DMS53 (cell line): ENCODE data around the gene WDR73.

Experiments used
- DNase-seq: peaks from one replicate; lab custom pipeline; 2025; lab: John Stamatoyannopoulos, UW

WDR73 gene

DNA sequence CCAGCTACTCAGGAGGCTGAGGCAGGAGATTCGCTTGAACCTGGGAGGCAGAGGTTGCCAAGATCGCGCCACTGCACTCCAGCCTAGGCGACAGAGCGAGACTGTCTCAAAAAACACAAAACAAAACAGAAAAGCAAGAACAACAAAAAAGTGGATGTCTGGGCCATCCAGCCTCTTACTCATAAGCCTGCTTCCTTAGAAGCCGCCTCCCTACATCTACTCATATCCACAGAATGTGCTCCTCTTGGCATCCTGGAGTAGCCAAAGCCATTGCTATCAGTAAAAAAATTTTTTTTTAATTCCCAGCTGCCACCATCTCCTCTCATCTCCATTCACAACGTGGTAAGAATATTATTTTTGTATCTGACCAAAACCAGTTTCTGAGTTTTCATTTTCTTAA is 42.5 kb downstream of the WDR73 start:
- DNase-seq, result no peak

DNA sequence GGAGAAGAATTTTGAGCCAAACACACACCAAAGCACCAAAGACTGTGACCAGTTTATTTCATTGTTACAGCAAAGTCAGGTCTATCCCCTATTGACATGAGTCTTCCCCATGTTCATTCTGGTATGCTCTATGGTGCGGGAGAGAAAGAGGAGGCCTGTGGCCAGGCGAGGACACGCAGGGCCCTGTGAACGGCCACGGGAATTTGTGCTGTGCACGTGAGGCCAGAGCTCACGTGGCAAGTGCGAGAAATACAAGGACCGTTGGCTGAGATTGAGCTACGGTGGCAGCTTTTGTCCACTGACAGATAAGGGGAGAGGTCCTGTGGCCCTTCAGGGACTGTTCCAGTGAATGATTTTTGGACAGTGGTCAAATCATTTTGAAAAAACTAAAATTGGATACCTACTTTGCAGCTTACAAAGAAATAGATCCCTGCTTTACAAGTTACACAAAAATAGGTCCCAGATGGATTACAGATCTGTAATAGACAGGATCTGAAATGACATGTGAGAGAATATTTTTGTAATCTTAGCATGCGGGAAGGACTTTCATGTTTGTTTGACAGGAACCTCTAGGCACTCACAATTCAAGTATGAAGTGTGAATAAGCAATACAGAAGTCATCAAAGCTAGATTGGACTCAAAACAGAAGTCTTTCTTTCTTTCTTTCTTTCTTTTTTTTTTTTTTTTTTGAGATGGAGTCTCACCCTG is 44.1 kb downstream of the WDR73 start:
- DNase-seq, result no peak

DNA sequence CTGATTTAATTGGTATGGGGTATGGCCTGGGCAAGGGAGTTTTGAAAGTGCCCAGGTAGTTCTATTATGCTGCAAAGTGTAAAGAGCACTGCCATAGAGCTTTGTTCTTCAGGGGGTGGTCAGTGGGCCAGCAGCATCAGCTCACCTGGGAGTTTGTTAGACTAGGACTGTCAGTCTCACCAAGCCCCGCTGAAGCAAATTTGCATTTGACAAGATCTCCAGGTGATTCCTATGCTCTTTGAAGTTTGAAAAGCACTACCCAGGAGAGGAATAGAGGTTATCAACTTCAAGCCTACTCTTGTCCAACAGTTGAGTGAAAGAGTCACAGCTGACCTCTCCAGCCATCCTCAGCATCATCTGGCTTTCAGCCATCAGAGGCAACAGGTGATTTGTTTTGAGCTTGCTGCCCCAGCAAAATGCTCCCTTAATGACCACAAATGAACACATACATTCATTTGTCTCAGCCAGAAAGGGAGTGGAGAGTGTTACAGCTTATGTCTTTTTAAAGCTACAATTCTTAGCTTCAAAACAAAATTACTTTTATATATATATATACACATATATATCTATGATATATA is 45.3 kb downstream of the WDR73 start:
- DNase-seq, result no peak

DNA sequence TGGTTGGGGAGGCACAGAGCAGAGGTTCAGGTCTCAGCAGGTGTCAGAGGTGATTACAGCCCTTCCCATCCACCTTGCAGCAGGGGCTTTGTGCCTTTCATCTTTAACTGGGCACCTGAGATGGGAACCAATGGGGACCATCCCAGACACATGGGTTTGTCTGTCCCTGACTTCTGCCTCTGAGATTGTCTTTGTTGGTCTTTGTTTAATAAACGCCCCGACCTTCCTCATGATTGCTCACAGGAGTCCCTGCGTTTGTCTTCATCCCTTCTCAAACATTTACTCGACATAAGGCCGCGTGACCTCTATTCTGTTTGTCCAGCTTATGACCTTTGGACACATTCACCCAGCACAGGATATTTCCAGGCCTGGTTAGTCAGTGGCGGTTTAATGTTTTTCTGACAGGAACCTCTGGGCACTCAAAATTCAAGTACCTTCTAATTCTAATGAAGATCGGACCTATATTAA is 47.4 kb downstream of the WDR73 start:
- peak; percentile 81 for DNase-seq

DNA sequence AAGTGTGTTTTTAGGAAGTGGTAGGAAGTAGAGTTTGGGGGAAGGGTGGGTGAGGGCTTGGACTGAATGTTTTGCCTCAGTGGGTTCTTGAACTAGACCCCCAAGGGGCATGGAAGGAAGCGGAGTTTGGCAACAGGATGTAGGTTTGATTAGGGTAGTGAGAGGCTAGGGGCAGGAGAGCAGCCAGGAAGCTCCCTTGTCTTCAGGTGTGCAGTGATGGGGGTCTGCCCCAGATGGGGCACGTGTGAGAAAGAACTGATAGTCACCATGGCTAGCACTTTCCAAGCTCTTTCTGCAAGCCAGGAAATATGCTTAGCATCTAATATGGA is 48.6 kb downstream of the WDR73 start:
- DNase-seq, result no peak

DNA sequence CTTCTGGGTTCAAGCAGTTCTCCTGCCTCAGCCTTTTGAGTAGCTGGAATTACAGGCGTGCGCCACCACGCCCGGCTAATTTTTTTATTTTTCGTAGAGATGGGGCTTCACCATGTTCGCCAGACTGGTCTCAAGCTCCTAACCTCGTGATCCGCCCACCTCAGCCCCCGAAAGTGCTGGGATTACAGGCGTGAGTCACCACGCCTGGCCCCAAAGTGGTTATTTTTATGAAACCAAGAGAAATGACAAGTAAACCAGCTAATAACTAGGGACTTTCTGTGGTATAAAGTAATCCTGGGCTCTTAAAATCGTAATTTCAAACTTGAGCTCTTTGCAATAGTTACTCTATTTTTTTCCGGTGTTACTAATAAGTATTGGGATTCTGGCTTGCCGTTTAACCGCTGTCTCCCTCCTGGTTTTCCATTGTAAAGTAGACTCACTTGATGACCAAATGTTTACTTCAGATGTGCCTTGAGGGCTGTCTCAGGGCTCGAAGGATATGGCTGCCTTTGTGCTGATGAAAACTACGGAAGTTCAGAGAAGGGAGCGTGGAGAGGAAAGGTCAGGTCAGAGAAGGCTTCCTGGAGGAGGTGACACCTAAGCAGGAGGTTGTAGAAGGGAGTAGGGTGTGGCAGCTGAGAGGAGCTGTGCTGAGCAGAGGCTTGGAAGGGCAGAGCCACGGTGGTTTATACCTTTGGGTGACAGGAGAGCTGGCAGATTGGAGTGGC is 49.1 kb downstream of the WDR73 start:
- DNase-seq, result no peak

DNA sequence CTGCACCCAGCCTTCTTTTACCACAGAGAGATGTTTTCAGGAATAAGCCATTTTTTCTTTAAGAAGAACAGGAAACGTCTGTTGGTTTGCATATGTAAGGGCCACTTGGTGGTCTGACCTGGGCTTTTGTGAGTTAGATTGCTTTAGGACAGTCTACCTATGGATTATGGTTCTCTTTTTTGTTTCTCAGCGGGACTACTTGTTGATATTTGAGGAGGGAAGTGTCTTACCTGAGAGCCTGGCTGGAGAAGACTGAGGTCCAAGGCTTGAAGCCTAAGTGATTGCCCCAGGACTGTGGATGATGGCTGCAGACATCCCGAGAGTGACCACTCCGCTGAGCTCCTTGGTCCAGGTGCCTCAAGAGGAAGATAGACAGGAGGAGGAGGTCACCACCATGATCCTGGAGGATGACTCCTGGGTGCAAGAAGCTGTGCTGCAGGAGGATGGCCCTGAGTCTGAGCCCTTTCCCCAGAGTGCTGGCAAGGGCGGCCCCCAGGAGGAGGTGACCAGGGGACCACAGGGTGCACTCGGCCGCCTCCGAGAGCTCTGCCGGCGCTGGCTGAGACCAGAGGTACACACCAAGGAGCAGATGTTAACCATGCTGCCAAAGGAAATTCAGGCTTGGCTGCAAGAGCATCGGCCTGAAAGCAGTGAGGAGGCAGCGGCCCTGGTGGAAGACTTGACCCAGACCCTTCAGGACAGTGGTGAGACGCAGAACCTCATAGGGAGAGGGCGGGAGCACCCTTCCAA is 50.3 kb downstream of the WDR73 start:
- no peak for DNase-seq

DNA sequence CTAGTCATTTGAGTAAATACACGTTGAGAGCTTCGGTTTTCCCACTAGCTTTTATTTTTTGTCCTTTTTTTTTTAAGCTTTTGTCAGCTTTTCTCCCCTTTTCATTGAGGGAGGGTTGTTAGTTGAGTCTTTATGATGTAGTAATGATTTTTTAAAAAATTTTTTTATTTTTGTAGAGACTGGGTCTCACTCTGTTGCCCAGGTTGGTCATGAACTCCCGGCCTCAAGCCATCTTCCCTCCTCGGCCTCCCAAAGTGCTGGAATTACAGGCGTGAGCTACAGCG is 52.6 kb downstream of the WDR73 start:
- DNase-seq, result peak; percentile 26

DNA sequence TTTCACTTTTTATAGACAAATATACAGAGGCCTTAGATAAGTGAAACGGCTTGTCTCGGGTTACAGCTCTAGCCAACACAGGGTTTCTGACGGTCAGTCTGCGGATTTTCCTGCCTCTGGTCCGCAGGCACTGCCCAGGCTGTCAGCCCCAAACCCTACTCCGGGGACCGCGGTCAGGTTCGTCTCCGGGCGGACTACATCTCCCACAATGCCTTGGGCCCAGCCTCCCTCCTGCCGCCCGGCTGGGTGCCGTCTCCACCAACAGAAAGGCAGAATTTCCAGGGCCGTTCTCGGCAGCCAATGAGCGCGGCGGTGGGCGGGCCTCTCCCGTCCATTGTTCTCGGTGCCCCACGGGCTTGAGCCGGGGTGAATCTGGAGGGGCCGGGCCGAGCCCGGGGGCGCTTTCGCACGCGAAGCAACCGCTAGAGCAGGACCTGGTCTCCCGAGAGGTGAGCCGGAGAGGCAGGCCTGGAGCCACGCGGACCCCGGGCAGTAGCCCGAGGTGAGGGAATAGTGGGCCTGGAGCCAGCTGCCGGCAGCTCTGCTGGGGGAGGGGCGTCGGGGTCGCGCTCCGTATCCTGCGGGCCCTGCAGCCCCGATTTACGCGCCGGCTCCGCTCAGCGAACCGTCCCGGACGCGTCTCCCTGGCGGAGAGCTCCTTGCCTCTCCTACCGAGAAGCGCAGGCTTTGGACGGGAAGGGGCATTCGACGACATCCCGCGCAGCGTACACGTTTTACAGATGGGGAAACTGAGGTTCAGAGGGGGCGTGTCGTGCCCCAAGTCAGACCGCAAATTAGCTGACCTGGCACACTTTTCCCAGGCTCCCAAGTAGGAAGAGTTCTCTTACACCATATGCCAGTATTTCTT is 53.2 kb downstream of the WDR73 start, which contains the start of gene ZSCAN2:
Gene ZSCAN2 (plus strand): TSS at position 323 of the 868 bp plus-strand sequence. CDS start 2,919 bp downstream, outside the sequence.
- DNase-seq, result peak; percentile 96

DNA sequence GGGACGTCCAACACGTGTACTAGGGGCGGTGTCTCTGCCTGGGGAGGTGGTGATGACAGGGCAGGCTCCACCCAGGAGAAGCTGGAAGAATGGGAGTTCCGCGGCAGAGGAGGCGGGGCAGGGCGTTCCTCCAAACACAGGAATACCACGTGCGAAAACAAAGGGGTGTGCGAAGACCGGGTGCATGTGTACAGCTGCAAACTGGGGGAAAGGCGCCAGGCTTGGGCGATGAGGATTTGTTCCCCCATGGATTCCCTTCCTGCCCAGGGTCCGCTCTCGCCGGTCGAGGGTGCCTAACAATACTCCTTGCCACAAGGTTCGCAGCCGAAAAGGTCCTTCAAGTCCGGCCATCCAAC is 53.8 kb downstream of the WDR73 start:
- DNase-seq, result peak; percentile 88

DNA sequence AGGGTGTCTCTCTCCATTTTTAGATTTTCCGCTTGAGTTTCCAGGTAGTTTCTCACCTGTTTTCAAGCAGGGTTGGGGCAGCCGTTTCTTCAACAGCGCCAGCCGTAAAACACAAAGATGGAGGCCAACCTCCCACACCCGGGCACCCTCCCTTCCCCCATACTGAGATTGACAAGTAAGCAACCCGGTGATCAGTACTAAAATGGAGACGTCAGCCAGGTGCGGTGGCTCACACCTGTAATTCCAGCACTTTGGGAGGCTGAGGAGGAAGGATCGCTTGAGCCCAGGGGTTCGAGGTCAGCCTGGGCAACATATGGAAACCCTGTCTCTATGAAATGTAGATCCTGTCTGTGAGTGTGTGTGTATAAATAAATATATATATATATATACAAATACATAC is 54.2 kb downstream of the WDR73 start:
- DNase-seq, result peak; percentile 54

DNA sequence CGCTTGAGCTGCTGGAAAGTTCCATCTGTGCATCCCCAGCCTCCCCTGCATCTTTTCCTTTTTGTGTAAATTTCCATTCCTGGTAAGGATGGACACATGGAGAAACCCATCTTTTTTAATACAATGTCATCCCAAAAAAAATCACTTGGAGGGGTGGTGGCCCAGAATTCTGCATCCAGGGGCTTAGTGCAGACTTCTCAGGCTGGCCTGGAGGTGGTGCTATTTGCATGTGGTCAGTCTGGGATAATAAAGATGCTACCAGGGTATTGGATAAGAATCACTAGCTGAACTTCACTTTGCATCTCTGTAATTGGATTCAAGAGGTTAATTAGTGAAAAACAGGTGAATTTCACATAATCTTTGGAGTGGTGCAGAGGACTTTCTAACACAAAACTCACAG is 55.1 kb downstream of the WDR73 start:
- peak; percentile 68 for DNase-seq

DNA sequence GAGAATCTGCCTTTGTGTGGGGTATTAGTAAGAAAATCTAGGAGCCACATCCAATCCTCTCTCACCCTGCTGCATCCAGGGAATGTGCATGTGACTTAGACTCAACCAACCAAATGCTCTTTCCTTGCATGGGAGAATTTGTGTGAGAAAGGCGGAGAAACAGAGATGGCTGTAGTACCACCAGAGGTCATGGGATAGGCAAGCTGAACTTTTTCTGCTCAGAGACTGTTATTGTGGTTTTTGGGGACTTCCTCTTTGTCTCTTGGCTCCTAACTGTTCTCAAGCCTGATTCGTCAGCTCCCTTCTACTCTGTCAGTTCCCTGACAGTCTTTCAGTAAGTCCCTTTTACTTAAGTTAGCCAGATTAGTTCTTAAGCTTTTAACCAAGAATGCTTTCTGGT is 55.8 kb downstream of the WDR73 start:
- DNase-seq, result no peak

DNA sequence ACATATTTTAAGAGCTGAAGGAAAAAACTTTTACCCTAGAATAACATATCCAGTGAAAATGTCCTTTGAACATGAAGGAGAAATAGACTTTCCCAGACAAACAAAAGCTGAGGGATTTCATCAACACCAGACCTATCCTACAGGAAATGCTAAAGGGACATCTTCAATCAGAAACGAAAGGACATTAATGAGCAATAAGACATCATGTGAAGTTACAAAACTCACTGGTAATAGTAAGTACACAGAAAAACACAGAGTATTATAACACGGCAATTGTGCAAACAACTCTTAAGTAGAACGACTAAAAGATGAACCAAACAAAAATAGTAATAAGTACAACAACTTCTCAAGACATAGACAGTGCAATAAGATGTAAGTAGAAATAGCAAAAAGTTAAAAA is 56.8 kb downstream of the WDR73 start:
- no peak for DNase-seq

DNA sequence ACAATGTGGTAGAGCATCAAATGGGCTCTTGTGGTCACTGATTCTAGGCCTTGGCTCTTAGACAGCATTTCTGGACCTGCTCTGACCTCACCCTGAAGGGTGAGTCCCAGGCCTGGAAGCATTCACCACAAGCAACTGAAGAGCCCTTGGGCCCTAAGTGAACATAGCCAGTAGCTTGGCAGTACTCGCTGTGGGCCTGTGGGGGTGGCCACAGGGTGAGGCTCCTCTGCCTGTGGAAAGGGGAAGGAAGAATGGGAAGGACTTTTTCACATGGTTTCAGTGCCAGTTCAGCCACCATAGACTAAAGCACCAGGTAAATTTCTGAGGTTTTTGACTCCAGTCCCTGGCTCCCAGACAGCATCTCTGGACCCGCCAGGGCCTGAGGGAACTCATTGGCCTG is 58.4 kb downstream of the WDR73 start:
- DNase-seq, result no peak

DNA sequence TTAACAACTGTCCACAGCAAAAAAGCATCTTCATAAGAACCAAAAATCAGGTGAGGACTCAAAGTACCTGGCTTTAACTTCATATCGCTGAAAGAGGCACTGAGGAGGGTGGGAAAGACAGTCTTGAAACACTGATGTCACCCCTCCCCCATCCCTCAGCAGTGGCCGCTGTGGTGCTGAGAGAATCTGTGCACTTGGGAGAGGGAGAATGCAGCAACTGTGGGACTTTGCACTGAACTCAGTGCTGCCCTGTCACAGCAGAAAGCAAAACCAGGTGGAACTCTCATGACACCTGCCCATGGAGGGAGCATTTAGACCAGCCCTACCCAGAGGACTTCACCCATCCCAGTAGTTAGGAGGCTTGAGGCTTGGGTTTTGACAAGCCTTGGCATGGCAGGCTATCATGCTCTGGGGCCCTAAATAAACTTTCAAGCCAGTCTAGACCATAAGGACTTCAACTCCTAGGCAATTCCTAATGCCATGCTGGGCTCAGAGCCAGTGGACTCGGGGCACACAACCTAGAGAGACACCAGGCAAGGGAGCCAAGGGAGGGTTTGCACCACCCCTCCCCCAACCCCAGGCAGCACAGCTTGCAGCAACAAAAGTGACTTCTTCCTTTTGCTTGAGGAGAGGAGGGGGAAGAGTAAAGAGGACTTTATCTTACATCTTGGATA is 59.3 kb downstream of the WDR73 start:
- DNase-seq, result no peak

DNA sequence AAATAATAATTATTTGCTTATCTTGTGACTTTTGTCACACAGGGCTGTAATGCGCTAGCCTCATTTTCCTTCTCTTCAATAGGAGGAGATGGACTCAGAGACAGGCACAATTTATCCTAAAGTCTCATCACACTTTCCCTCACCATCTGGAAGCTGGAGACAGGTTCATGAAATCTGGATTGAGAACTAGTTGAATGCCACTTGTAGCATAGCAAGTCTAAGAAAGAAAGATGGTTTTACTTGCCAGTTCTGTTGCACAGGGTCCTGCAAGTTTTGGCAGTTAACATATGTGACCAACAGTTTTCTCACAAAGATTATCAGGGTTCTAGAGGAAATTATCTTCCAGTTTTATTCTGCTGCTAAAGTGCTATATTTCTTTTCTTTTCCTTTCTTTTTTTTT is 62.3 kb downstream of the WDR73 start:
- DNase-seq, result no peak

DNA sequence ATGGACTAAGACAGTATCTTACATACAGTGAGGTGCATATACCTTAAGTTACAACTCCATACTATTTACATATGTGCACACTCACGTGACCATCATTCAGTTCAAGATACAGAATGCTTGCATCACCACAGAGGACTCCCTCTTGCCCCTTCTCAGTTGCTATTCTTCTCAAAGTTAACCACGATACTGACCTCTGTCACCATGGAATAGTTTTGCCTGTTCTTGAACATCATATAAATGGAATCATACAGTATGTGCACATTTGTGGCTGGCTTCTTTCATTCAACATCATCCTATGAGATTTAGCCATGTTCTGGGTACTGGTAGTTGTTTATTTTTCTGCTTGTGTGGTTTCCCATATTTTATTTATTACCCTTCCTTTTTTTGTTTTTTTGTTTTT is 63.7 kb downstream of the WDR73 start:
- no peak for DNase-seq
